Activated naive CD4-positive, alpha-beta T cell (primary cell): ENCODE measurements around the gene PRTG.
"Not testable (repeated sequence)": the region's sequence is repeated elsewhere in the genome, so short reads cannot be mapped to it uniquely, and the experiment has no call there.

Experiments used
- DNase-seq, 4 experiments: peaks; one replicate each; lab custom pipeline; 2025; lab: John Stamatoyannopoulos, UW

PRTG gene, protein sequence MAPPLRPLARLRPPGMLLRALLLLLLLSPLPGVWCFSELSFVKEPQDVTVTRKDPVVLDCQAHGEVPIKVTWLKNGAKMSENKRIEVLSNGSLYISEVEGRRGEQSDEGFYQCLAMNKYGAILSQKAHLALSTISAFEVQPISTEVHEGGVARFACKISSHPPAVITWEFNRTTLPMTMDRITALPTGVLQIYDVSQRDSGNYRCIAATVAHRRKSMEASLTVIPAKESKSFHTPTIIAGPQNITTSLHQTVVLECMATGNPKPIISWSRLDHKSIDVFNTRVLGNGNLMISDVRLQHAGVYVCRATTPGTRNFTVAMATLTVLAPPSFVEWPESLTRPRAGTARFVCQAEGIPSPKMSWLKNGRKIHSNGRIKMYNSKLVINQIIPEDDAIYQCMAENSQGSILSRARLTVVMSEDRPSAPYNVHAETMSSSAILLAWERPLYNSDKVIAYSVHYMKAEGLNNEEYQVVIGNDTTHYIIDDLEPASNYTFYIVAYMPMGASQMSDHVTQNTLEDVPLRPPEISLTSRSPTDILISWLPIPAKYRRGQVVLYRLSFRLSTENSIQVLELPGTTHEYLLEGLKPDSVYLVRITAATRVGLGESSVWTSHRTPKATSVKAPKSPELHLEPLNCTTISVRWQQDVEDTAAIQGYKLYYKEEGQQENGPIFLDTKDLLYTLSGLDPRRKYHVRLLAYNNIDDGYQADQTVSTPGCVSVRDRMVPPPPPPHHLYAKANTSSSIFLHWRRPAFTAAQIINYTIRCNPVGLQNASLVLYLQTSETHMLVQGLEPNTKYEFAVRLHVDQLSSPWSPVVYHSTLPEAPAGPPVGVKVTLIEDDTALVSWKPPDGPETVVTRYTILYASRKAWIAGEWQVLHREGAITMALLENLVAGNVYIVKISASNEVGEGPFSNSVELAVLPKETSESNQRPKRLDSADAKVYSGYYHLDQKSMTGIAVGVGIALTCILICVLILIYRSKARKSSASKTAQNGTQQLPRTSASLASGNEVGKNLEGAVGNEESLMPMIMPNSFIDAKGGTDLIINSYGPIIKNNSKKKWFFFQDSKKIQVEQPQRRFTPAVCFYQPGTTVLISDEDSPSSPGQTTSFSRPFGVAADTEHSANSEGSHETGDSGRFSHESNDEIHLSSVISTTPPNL

DNA sequence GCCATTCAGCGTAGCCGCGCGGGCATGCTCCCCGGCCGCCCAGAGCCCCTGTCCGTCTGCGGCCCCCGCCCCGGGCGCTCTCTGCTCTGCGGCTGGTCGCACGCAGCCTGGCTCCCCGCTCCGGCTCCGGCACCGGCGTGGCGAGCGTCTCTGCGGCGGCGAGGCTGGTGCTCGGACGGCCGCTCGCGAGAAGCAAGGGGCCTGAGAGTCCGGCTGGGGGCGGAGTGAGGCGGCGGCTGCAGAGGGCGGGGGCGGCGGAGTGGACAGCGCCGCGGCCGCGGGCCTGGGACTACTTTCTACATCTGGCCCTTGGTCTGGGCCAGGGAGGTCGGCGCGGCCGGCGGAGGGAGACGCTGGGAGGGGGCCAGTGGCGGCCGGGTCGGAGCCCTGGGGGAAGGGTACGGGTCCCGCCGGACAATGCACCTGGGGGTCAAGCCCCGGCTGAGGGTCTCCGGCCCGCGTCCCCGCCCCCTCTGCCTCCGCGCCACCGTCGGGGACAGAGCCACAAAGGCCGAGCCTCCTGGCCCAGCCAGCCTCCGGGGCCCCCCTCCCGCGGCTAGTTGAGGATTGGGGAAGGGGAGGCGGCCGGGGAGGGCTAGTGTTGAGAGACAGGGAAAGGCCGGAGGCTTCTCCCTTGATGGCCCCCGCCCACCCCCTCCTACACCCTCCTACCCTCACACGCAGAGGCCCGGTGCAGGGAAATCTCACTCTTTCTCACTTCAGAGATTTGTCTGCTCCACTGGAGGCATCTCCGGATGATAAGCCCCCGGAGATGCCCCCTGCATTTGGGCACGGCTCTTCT, at the start of gene PRTG:
Gene PRTG (minus strand): TSS at position 226 of the 802 bp plus-strand sequence. CDS start 221 bp downstream, at position 5.
- no peak for DNase-seq

DNA sequence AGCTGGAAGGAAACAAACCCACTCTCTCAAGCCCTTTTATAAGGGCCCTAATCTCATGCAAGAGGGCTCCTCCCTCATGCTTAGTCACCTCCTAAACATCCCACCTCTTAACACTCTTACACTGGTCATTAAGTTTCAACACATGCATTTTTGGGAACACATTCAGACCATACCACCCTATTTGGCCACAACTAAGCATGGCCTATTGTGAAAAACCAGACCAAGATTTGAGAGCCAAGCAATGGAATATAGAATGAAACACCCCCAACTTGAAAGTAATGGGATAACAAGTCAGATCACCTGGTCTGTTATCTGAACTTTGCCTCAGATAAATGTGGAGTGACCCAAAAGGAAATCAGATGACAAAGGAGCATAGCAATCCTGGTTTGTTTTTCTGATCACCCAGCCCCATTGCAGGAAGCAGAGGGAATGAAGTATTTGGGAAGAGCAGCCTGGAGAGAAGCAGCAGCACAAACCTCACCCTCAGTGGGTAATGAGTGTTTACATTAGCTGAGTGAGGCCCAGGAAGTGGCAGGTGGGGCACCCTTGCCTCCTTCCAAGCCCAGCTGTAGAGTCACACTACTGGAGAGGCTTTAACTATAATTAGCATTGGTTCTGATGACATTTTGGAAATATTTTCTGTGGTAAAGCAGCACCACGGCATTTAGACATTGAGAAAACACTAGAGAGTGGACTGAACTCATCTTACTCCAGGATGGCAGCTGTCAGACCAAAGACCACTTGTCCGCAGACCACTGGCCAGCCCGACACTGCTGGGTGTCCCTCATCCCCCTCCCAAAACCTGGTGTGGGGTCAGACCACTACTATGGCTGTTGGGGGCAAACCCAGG, 48.8 kb upstream of the PRTG start:
- no peak for DNase-seq

DNA sequence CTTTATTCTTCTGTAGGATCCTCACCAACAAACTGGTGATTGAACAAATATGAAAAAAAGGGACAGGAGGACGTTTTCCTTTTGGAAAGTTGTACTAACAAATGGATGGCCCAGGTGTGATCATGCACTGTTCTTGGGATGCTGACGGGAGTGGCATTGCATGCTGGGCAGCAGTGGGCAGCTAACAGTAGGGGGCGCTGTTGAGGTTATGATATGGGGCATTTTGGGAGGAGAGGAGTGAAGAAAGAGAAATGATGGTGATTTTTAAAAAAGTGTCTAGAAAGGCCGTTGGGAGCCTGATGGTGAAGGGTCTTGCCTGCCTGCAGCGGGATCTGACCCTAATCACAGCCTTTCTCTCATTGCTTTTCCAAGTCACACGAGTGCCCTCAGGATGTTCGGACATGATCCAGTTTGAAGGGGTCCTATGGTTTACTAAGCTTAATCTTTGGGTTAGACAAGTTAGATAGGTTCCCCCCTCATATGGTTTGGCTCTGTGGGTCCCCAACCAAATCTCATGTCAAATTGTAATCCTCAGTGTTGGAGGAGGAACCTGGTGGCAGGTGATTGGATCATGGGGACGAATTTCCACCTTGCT, 46.2 kb upstream of the PRTG start:
- DNase-seq = peak in 3 of 4 experiments; percentile 5 to 13 (median 8)

DNA sequence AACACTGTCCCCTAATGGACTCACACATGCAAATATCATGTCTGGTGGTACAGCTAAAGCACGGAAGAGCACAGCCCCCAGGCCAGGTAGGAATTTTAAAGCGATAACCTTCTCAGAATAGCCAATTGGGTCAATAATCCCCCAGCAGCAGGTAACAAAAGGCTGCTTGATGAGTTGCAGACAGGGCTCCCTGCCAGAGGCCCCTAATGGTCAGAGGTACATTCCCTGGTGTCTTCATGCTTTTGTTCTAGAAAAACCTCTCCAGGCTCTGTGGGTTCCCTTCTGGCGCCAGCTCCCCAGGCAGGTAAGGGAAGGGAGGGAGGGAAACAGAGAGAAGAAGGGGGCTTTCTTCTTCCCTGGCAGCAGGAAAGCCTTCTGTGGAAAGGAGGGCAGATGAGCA, 43.4 kb upstream of the PRTG start:
- DNase-seq = no peak

DNA sequence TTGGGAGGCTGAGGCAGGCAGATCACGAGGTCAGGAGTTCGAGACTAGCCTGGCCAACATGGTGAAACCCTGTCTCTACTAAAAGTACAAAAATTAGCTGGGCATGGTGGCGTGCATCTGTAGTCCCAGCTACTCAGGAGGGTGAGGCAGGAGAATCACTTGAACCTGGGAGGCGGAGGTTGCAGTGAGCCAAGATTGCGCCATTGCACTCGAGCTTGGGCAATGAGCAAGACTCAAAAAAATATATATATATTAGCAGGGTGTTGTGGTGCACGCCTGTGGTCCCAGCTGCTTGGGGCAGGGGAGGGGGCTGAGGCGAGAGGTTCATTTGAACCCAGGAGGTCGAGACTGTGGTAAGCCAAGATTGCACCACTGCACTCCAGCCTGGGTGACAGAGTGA, 42.6 kb upstream of the PRTG start:
- DNase-seq = not testable (repeated sequence)

DNA sequence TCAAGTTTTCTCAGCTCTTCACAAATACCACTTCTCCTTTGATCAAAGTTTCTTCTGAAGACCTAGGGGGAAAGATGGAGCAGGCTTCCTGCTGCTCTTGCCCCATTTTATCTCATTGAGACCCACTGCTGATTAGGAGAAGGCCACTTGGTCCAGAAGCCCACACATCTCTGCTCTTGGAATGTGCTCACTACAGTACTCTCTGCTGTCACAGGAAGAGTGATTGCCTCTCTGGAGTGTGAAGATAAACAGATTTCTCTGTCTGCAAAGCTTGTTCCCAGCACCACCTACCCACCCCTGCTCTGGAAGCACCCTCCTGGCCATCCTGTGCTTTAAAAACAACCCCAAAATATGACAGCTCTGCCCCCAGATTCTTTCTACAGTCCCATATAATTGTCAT, 41.3 kb upstream of the PRTG start:
- DNase-seq = no peak

DNA sequence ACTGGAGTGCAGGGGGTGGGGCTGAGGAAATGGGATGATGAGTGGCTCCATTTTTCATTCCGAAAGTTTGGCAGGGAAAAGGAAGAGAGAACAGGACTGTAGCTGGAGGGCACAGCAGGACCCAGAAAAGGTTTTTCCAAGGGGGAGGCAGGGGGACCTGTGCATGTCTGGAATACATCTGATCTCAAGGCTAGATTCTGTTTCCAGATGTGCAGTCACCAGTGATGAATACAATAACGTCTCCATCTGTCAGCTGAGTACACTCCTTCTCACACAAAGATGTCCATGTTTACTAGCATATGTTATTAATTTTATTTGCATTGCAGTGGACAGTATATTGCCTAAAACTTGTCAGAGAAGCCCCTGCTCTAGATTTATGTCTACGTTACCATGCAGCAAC, 39.9 kb upstream of the PRTG start:
- DNase-seq = no peak

DNA sequence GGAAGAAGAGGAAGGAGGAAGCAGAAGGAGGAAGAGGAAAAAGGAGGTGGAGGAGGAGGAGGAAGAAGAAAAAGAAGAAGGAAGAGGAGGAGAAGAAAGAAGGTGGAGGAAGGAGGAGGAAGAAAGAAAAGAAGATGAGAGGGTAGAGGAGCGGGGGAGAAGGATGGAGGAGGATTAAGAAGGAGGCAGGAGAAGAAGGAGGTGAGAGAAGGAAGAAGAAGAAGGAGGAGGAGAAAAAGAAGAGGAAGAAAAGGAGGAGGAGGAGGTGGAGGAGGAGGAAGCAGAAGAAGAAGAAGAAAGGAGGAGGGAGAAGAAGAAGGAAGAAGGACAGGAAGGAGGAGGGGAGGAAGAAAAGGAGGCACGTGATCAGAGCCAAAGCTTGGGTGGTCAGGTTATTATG, 37.3 kb upstream of the PRTG start:
- no peak for DNase-seq

DNA sequence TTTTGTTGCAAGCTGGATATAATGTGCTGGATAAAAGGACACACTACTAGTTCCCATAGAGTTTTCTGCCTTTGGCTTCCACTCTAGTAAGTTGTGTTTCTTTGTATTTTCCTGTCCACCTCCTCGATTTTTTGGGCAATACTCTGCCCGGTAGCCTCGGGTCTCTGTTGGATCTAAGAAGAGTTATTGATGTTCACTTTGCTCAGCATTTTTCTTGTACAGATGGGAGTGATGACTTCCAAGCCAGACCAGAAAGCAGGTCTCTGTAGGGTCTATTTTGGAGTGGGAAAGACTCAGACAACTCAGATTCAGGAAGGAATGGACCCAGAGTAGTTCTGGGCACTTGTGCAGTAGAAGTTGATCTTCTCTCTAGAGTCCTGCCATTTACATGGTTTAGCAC, 36.0 kb upstream of the PRTG start:
- DNase-seq = no peak

DNA sequence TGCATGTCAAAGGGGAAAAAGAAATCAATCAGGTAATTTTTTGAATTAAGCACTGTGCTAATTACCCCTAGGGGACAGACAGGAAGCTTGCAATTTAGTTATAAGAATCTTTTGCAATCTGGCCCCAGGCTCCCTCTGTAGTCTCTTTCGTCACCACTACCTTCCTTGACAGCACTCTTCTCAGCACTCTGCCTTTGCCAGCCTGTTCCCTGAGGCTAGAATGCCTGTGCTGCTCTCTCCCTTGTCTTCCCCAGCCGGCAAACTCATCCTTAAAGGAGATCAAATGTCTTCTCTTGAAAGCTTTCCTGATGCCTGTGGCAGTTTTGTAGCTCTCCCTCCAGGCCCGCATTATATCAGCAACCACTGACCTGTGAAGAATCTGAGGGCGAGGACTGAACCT, 32.4 kb upstream of the PRTG start:
- no peak for DNase-seq

DNA sequence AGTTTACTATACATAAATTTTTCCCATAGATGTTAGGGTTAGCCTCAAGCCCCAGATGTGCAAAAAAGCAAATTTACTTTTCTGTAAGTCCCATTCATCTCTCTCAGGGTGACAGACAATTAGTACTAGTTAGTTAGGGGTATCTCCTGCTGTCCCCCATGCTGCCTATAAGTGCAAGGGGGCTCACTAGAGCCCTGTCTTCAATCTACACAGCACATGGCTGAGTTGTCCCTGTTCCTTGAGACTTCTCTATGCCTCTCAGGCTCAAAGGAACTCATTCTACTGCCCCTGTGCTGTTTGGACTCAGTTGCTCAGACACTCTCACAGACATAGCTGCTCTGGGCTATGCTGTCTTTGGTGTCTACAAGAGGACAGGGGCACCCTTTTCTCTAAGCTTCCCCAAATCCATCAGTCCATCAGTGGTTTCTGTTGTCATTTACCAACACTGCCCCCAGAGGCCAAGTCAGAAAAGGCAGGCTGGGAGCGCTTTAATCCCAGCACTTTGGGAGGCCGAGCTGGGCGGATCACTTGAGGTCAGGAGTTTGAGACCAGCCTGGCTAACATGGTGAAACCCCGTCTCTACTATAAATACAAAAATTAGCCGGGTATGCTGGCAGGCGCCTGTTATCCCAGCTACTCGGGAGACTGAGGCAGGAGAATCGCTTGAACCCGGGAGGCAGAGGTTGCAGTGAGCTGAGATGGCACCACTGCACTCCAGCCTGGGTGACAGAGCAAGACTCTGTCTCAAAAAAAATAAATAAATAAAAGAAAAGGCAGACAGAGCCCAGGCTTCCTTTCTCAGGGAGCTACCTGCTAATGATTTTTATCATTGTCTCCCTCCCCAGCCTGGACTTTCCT, 31.4 kb upstream of the PRTG start:
- DNase-seq = peak in 2 of 4 experiments; percentile 1 to 3

DNA sequence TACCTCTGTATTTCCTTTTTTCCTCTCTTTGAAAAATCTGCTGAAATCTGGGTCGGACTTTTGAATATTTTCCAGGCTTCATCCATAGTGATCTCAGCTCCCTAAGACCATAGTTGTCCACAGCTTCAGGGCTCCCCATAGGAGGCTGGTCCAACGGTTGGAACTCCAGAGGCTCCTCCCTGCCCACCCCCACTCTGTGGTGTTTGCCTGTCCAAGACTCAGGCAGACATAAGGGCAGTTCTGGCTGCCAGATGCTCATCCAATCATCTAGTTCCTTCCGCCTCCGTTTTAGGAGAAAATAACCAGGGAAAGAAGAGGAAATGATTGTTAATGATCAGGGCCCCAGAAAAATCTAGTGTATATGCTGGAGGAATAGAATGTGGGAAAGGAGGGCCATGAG, 27.9 kb upstream of the PRTG start:
- no peak for DNase-seq

DNA sequence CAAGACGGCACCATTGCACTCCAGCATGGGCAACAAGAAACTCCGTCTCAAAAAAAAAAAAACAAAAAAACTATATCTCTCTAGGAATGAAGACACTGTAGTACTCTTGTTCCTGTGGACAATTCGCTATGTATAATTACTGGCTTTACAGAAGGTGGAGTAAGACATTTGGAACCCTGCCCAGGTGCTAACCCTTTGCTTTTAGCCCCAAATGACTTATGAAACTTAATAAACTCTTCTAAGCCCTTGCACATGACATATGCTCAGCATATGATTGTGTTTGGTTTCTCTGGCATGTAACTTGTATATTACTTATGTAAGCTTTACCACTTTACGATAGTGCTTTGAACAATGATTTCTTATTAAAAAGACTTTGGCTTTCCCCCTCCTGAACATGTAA, 27.3 kb upstream of the PRTG start:
- no peak for DNase-seq

DNA sequence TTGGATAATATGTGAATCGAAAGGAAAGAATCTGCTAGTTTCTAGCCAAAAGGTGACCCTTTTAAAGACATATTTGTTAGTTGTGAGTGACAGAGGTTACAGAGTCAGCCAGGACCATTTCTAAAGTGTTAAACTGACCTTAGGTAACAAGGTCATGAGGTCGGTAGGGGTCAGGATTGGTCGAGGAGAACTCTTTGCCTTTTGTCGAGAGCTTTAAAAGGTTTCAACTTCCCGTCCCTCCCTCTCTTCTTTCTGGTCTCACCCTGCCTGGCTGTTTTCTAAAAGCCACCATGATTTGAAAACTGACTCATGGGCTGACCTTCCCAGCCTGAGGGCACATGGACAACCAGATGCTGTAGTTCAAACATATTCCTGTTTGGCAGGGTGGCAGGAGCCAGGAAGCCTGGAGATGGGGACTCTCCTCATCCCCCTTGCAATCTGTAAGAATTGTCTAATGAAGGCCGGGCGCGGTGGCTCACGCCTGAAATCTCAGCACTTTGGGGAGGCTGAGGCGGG, 25.8 kb upstream of the PRTG start:
- DNase-seq = no peak

DNA sequence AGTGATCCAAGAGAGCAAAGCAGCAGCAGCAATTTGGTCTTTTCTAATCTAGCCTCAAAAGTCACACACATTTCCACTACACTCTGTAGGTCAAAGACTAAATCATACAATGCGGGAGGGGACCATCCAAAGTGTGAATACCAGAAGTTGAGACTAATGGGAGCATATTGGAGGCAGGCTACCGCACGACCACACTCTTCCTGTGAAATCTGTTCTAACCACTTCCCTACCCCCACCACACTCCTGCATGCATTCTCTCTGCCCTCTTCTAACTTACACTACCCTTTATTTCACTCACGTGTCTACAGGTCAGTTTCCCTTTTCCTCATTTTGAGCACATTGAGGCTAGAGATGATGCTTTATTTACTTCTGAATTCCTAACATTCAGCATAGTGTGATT, 23.7 kb upstream of the PRTG start:
- no peak for DNase-seq

DNA sequence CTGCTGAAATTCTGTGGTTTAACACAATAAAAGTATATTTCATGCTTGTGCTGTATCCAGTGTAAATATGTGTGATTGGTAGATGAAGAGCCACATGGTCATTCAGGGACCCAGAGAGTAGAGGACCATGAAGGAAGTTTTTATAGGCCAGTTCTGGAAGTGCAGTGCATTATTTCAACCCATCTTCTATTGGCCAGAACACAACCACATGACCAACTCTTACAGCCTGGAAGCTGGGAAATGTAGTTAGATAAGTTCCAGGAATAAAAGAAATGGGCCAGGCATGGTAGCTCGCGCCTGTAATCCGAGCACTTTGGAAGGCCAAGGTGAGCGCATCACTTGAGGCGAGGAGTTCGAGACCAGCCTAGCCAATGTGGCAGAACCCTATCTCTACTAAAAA, 21.4 kb upstream of the PRTG start:
- no peak for DNase-seq

DNA sequence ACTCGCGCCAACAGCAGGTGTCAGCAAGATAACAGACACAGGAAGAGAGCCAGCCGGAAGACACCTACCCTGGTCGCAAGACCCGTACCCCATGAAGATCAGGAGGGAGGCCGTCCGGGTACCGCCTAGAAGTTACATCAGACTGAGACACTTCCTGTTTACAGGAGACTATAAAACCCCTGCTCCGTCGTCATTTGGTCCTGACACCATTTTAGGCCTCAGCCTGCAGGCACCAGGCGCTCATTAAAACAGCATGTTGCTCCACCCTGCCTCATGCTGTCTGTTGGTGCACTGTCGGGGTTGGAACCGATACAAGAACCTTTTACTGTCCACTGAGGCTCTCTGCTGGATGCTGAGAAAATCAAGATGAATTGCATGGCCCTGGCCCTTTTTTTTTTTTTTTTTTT, 15.6 kb upstream of the PRTG start:
- DNase-seq = no peak

DNA sequence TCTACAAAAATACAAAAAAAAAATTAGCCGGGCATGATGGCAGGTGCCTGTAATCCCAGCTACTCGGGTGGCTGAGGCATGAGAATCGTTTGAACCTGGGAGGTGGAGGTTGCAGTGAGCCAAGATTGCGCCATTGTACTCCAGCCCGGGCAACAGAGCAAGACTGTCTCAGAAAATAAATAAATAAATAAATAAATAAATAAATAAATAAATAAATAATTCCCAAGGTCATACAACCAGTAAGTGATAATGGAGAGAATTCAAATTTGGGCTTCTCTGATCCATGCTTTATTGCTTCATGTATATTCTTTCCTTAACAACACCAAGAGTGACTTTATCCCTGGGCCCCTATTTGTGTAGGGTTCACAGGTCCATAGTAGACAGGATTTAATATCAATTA, 10.5 kb upstream of the PRTG start:
- not testable (repeated sequence) for DNase-seq

DNA sequence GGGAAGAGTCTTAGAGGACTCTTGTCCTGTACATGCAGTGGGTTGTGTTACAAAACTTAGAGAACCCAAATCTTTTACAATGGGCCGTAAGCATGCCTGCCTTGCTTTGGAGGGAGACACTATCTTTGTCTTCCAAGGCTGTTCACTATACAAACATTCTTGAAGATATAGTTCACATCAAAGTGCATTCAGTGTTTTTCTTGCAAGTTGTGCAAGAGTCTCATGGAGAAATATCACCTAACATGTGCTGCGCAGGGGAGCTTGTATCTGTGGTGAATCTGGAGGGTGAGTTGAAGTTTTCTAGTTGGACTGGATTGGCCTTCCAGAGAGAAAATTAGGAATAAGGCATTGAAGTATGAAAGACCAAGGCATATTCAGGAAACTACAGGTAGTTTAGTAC, 7.8 kb upstream of the PRTG start:
- no peak for DNase-seq
